ENCODE measurements around the gene ALX4. TPM values are rescaled to one million over a fixed set of nuclear protein-coding genes. Genes with fewer than 3 reads are reported as not detected.

Gene ALX4
- total RNA-seq, 2 donors from 2014 or later, result not detected

DNA sequence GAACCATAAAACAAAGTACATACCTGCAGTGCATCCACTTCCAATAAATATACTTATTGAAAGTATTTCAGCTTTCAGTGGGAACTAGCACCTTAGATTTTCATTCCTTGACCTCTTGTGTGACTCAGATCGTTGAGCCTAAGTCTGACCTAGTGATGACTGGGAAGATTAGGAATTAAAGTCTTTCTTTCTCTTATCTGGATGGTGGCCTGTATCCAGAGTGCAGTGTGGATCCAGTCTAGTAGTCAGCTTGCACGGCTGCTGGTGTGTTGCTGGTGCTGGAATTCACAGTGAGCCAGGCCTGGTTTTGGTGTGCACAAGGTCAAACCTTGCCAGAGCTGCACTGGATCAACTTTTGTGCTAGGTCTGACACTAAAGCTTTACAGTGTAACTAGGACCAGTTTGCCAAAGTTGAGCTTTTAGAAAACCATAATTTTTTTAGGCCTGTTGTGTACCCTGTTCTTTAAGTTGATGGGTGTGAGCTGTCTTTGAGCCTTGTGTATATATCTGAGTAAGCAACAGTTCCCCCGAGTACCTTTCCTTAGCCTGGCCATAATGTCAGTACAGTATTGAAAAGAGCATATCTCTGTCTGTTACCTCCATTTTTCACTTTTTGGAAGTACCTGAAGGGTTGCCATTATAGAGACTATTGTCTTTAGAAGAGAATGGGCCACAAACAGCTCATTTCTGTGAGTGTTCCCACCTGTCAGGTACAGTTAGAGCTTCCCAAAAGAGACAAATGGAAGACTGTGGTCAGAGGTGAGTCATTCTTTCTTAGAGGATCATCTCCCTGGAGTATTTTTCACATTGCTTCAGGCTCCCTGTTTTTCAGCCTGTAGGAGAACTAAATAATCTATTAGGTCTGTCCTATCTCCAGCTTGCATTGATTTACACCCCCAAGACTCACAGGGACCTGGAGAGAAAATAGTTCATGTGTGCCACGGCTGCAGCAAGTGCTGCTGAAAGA lies 89.8 kb downstream of the ALX4 start:
- peaks cover 4% of the 10 kb centered on the region for H3K4me1 Mint-ChIP-seq
- ATAC-seq (no peak), DNase-seq (no peak)
- no peak overlapping the region for H3K4me3 Mint-ChIP-seq
- H3K27ac Mint-ChIP-seq, result no peak overlapping the region
- peaks cover 9% of the 10 kb centered on the region for H3K36me3 Mint-ChIP-seq (ENCODE audit: low read depth)
- H3K27me3 Mint-ChIP-seq, result no peaks in the 10 kb centered on the region
- H3K9me3 ChIP-seq (ENCODE audit: control insufficient read depth, low read length, poor library complexity, severe bottlenecking), result no peaks in the 10 kb centered on the region

DNA sequence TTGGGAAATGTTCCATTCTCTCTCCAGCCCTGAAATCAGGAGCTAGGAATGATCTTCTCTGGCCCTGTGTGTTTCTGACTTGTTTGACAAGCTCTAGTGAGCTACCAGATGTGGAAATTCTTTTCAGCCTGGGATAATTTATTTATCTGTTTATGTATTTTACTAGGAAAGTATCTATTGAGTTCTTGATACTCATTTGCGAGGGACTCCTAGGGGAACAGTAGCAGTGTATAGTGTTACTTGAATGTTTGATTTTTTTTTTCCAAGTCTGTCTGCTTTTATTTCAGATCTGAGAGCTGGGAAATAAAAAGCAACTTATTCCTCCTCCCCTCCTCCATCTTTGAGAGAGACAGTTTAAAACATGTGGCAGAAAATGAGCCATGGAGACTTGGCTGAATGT lies 92.5 kb downstream of the ALX4 start:
- H3K27ac Mint-ChIP-seq, result no peak overlapping the region
- no peaks in the 10 kb centered on the region for H3K27me3 Mint-ChIP-seq
- H3K4me3 Mint-ChIP-seq, result no peak overlapping the region
- no peak for ATAC-seq
- H3K4me1 Mint-ChIP-seq, result peaks cover 3% of the 10 kb centered on the region
- peaks cover 11% of the 10 kb centered on the region for H3K36me3 Mint-ChIP-seq (ENCODE audit: low read depth)
- no peaks in the 10 kb centered on the region for H3K9me3 ChIP-seq (ENCODE audit: control insufficient read depth, low read length, poor library complexity, severe bottlenecking)
- DNase-seq, result no peak

DNA sequence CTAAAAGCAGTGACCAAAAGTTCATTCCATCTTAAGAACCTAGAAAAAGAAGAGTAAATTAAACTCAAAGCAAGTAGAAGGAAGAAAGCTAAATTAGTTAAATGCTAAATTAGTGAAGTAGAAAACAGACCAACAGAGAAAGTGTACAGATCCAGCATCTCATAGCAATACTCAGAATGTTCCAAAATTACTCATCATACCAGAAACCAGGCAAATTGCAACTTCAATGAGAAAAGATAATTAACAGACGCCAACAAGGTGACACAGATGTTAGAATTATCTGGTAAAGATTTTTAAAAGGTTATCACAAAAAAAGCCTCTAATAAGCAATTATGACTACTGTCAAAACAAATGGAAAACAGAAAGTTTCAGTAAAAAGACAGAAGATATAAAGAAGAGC lies 96.8 kb downstream of the ALX4 start:
- Mint-ChIP-seq H3K27ac (no peak overlapping the region), H3K27me3 (no peaks in the 10 kb centered on the region), H3K4me1 (no peaks in the 10 kb centered on the region), H3K36me3 (ENCODE audit: low read depth) (peaks cover 3% of the 10 kb centered on the region), H3K4me3 (no peak overlapping the region)
- no peak for ATAC-seq
- no peak for DNase-seq
- no peaks in the 10 kb centered on the region for H3K9me3 ChIP-seq (ENCODE audit: control insufficient read depth, low read length, poor library complexity, severe bottlenecking)

DNA sequence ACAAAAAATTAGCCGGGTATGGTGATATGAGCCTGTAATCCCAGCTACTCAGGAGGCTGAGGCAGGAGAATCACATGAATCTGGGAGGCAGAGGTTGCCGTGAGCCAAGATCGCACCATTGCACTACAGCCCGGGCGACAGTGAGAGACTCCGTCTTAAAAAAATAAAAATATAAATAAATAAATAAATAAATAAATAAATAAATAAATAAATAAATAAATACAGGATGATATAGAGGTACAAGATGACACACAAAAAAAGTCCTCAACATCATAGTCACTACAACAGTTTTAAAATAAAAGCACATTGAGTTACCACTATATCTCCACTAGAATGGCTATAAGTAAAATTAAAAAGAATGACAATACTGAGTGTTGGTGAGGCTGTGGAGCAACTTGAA lies 97.8 kb downstream of the ALX4 start:
- Mint-ChIP-seq H3K36me3 (ENCODE audit: low read depth) (peaks cover 7% of the 10 kb centered on the region), H3K27me3 (no peaks in the 10 kb centered on the region), H3K4me3 (no peak overlapping the region), H3K27ac (no peak overlapping the region), H3K4me1 (no peaks in the 10 kb centered on the region)
- ATAC-seq (no peak), DNase-seq (no peak)
- H3K9me3 ChIP-seq (ENCODE audit: control insufficient read depth, low read length, poor library complexity, severe bottlenecking), result no peaks in the 10 kb centered on the region

Other genes starting within 250 kb of the ALX4 start
- 10 to 100 TPM; 22.2 to 22.6 TPM for gene ACCS, start 243.9 kb downstream of the ALX4 start, total RNA-seq
- gene EXT2, start 214.5 kb downstream of the ALX4 start, total RNA-seq, result 10 to 100 TPM; 23.6 to 28.0 TPM